Measurements from ENCODE around the gene ATP8B1.
"Not testable (repeated sequence)": the region's sequence is repeated elsewhere in the genome, so short reads cannot be mapped to it uniquely, and the experiment has no call there.

ATP8B1 gene

DNA sequence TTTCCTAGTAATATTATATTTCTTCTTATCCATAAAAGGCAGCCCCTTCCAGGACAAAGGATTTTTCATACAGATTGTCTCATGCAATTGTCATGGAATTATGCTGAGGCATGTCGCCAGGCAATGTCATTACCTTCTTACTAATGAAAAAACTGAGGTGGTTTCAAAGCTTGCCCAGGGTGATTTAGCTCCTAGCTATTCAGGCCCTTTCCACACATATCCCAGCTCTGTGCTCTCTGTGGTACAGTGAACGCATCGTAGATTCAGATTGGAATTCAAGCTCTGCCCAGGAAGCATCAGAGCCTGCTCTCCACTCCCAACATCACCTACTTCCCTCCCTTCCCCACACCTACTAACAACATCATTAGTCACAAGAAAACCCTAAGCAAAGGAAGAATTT, 60.1 kb downstream of the ATP8B1 start:
- H3K4me3 ChIP-seq (ENCODE audit: low read length): no peak overlapping the region
- TF ChIP-seq, protein P1, sequence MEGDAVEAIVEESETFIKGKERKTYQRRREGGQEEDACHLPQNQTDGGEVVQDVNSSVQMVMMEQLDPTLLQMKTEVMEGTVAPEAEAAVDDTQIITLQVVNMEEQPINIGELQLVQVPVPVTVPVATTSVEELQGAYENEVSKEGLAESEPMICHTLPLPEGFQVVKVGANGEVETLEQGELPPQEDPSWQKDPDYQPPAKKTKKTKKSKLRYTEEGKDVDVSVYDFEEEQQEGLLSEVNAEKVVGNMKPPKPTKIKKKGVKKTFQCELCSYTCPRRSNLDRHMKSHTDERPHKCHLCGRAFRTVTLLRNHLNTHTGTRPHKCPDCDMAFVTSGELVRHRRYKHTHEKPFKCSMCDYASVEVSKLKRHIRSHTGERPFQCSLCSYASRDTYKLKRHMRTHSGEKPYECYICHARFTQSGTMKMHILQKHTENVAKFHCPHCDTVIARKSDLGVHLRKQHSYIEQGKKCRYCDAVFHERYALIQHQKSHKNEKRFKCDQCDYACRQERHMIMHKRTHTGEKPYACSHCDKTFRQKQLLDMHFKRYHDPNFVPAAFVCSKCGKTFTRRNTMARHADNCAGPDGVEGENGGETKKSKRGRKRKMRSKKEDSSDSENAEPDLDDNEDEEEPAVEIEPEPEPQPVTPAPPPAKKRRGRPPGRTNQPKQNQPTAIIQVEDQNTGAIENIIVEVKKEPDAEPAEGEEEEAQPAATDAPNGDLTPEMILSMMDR (IDR thresholded peaks at IDR 0.05; ENCODE audit: insufficient read depth, low read depth, low read length, missing control alignments): no peak
- peak; percentile 93 for DNase-seq (ENCODE audit: low read depth)

DNA sequence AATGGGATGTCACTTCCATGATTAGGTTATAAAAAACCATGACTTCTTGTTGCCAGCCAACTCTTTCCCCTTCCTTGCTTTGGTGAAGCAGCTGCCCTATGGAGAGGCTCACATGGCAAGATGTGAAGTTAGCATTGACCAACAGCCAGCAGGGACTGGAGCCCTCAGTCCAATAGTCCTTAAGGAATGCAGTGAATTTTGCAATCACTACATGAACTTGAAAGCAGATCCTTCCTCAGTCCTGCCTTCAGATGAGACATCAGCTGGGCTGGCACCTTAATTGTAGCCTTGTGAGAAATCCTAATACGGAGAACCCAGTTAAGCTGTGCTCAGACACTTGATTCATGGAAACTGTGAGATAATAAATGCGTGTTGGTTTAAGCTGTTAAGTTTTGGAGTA, 61.8 kb downstream of the ATP8B1 start:
- H3K4me3 ChIP-seq (ENCODE audit: low read length): no peak overlapping the region
- TF ChIP-seq, protein P1 (IDR thresholded peaks at IDR 0.05; ENCODE audit: insufficient read depth, low read depth, low read length, missing control alignments): no peak
- DNase-seq (ENCODE audit: low read depth): no peak

DNA sequence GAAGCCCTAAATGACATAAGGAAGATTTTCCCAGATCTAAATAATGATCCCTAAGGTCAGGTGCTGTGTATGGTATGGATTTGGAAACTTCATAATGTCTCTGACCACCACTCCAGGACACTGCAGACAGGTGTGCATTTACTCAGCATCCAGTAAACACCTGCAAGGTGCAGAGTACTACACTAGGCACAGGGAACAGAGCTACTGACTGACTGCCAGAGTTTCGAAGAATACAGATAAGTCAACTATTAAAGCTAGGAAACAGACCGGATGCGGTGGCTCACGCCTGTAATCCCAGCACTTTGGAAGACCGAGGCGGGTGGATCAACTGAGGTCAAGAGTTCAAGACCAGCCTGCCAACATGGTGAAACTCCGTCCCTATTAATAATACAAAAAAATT, 65.0 kb downstream of the ATP8B1 start:
- no peak overlapping the region for H3K4me3 ChIP-seq (ENCODE audit: low read length)
- TF ChIP-seq, protein P1 (IDR thresholded peaks at IDR 0.05; ENCODE audit: insufficient read depth, low read depth, low read length, missing control alignments): no peak
- no peak for DNase-seq (ENCODE audit: low read depth)

DNA sequence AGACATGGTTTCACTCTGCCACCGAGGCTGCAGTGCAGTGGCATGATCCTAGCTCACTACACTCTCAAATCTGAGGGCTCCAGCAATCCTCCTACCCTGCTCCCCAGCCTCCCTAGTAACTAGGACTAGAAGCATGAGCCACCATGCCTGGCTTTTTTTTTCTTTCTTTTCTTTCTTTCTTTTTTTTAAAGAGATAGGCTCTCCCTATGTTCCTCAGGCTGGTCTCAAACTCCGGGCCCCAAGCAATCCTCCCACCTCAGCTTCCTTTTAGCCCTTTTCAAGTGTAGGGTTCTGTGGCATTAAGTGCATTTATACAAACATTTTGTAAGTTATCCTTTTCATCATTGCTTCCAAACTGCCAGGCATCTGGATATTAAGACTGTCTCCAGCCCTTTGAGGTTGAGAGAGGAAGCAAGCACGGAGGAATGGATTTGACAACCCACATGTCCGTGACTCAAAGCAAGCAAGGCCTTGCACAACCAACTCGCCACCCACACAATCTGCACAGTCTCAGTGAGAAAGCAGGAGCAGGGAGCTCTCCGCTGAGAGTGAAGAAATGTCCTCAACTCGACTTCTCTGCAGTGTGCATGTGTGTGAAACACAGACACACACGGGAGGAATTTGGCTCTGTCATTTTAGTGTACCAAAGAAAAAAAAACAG, 65.6 kb downstream of the ATP8B1 start:
- TF ChIP-seq, protein P1 (IDR thresholded peaks at IDR 0.05; ENCODE audit: insufficient read depth, low read depth, low read length, missing control alignments): no peak
- peak; percentile 98 for DNase-seq (ENCODE audit: low read depth)
- no peak overlapping the region for H3K4me3 ChIP-seq (ENCODE audit: low read length)

DNA sequence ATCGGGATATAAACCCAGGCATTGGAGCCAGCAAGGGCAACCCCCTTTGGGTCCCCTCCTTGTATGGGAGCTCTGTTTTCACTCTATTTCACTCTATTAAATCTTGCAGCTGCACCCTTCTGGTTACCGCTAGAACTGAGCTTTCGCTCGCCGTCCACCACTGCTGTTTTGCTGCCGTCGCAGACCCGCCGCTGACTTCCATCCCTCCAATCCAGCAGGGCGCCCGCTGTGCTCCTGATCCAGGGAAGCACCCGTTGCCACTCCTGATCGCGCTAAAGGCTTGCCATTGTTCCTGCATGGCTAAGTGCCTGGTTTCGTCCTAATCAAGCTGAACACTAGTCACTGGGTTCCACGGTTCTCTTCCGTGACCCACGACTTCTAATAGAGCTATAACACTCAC, 68.1 kb downstream of the ATP8B1 start:
- not testable (repeated sequence) for DNase-seq (ENCODE audit: low read depth); H3K4me3 ChIP-seq (ENCODE audit: low read length)

DNA sequence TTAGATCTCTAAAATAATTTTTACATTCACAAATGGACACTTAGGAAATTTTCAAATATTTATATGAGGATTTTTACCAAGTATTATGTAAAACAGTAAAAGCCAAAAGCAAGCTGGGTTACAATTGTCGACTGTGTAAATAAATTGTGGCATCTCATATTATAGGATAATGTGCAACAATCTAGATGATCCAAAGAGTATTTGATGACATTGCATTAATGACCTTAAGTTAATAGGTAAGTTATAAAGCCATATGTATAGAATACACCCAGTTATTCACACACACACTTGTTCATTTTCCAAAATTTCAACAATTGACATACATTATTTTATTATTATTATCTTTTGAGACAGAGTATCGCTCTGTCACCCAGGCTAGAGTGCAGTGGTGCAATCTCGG, 69.3 kb downstream of the ATP8B1 start:
- TF ChIP-seq, protein P1 (IDR thresholded peaks at IDR 0.05; ENCODE audit: insufficient read depth, low read depth, low read length, missing control alignments): no peak
- H3K4me3 ChIP-seq (ENCODE audit: low read length): no peak overlapping the region
- no peak for DNase-seq (ENCODE audit: low read depth)

DNA sequence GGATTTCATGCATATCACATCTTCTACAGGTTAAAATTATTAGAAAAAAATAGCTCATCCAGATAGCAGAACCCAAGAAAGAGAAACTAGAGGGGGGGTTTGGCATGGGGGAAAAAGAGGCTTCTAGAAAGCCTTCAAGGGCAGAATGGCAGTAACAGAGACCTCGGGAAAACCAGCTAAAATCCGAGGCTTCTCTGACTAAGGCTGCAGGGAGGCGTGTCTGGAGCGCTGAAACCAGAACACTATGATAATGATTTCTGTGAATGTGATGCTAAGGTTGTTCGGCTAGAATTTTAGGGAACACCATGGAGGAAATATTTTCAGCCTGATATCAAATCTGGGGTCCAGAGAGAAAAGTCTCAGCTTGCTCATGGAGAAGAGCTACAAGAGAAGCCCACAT, 73.0 kb downstream of the ATP8B1 start:
- TF ChIP-seq, protein P1 (IDR thresholded peaks at IDR 0.05; ENCODE audit: insufficient read depth, low read depth, low read length, missing control alignments): no peak
- DNase-seq (ENCODE audit: low read depth): no peak
- no peak overlapping the region for H3K4me3 ChIP-seq (ENCODE audit: low read length)
